Central memory CD8-positive, alpha-beta T cell (primary cell): Measurements from ENCODE around the gene DDR1.

Experiments used
- ATAC-seq: fragments of 150-1000 bp; cut with Tn5 transposase; replicated peaks from 2 replicates; pipeline ENCODE4 v1.10.0; 2022; ENCODE audit warnings: mild to moderate bottlenecking, moderate FRiP score, moderate number of reproducible peaks; ENCODE audit not compliant: poor library complexity, severe bottlenecking; ENCODE audit errors: extremely low read depth
- DNase-seq, 2 donors: peaks; one replicate each; pipeline ENCODE4 v3.0.0; 2021; ENCODE audit warnings: low spot score in 2 of 2
- H3K27ac Mint-ChIP-seq: one replicate; pipeline ENCODE4 v1.8.0; 2022; ENCODE audit warnings: low read depth, mild to moderate bottlenecking, moderate library complexity, mixed read lengths
- H3K27me3 Mint-ChIP-seq: one replicate; pipeline ENCODE4 v1.8.0; 2022; ENCODE audit warnings: mixed read lengths
- H3K36me3 Mint-ChIP-seq: one replicate; pipeline ENCODE4 v1.8.0; 2022; ENCODE audit warnings: mild to moderate bottlenecking, moderate library complexity, mixed read lengths; ENCODE audit not compliant: insufficient read depth
- H3K4me1 Mint-ChIP-seq: one replicate; pipeline ENCODE4 v1.8.0; 2022; ENCODE audit warnings: mixed read lengths
- H3K4me3 Mint-ChIP-seq: one replicate; pipeline ENCODE4 v1.8.0; 2022; ENCODE audit warnings: mild to moderate bottlenecking, moderate library complexity, mixed read lengths
- H3K9me3 Mint-ChIP-seq: one replicate; pipeline ENCODE4 v1.8.0; 2022; ENCODE audit warnings: mixed read lengths

Gene DDR1

GRCh38 chr6:30945281-30945680, 61.0 kb downstream of the DDR1 start:
- Mint-ChIP-seq H3K4me3 (no peak overlapping the region), H3K4me1 (no peaks in the 10 kb centered on the region), H3K36me3 (peaks cover 2% of the 10 kb centered on the region), H3K9me3 (peaks cover 2% of the 10 kb centered on the region), H3K27ac (no peak overlapping the region), H3K27me3 (peaks cover 93% of the 10 kb centered on the region)
- no peak for DNase-seq
- ATAC-seq: no peak

GRCh38 chr6:30947231-30947630, 62.9 kb downstream of the DDR1 start:
- H3K4me1 Mint-ChIP-seq: peaks cover 5% of the 10 kb centered on the region
- DNase-seq (no peak), ATAC-seq (no peak)
- no peak overlapping the region for H3K27ac Mint-ChIP-seq
- H3K4me3 Mint-ChIP-seq: no peak overlapping the region
- peaks cover 15% of the 10 kb centered on the region for H3K9me3 Mint-ChIP-seq
- peaks cover 2% of the 10 kb centered on the region for H3K36me3 Mint-ChIP-seq
- H3K27me3 Mint-ChIP-seq: peaks cover 93% of the 10 kb centered on the region

- Mint-ChIP-seq H3K4me3 (no peak overlapping the region), H3K27ac (no peak overlapping the region), H3K4me1 (peaks cover 5% of the 10 kb centered on the region), H3K9me3 (peaks cover 15% of the 10 kb centered on the region), H3K36me3 (peaks cover 4% of the 10 kb centered on the region), H3K27me3 (peaks cover 78% of the 10 kb centered on the region)
- DNase-seq (no peak), ATAC-seq (no peak)
These were observed 64.5 kb downstream of the DDR1 start for GRCh38 chr6:30948811-30949210.
